OCI-LY7 (cell line): ENCODE results near the gene UNC5B. TPM values are rescaled to one million over a fixed set of nuclear protein-coding genes. Genes with fewer than 3 reads are reported as not detected.

Experiments used
- BruUV-seq: library from RNA; stranded (reverse); fragments of 400-500 nt; replicated peaks from 2 replicates; lab custom pipeline; 2021; lab: Mats Ljungman, UMichigan
- CTCF ChIA-PET: fragments of 300-600 bp; sonication (Branson Sonifier 250); formaldehyde crosslinking; loops from one replicate; lab custom pipeline; 2022; ENCODE audit warnings: antibody characterized with exemption; ENCODE audit not compliant: unreplicated experiment; lab: Charles Lee
- POLR2A ChIA-PET: fragments of 300-600 bp; sonication (Branson Sonifier 250); formaldehyde crosslinking; loops from one replicate; lab custom pipeline; 2022; ENCODE audit warnings: antibody characterized with exemption; lab: Charles Lee
- DNase-seq: peaks from one replicate; pipeline ENCODE4 v3.0.0-alpha.2; 2015; ENCODE audit warnings: low spot score
- H2AFZ ChIP-seq: fragments of 200-600 bp; sonication (generic), shearing (Covaris generic); 2 replicates; pipeline ENCODE4 v1.6.1; 2014; ENCODE audit warnings: mild to moderate bottlenecking, antibody characterized with exemption, low read length, moderate library complexity
- H3K27ac ChIP-seq: fragments of 200-600 bp; sonication (generic); 2 replicates; pipeline ENCODE4 v1.5.1; 2014; ENCODE audit warnings: mixed run types, low read depth, mild to moderate bottlenecking, moderate library complexity, low read length, inconsistent platforms; ENCODE audit not compliant: poor library complexity, severe bottlenecking
- H3K36me3 ChIP-seq: fragments of 200-600 bp; sonication (generic); 2 replicates; pipeline ENCODE4 v1.6.1; 2014; ENCODE audit warnings: mild to moderate bottlenecking, antibody characterized with exemption, low read length, moderate library complexity, mixed read lengths; ENCODE audit not compliant: insufficient read depth
- H3K4me1 ChIP-seq: fragments of 200-600 bp; sonication (generic); 2 replicates; pipeline ENCODE4 v1.5.1; 2014; ENCODE audit warnings: mild to moderate bottlenecking, low read length; ENCODE audit not compliant: insufficient read depth, poor library complexity, severe bottlenecking
- H3K4me2 ChIP-seq: fragments of 200-600 bp; sonication (generic); 2 replicates; pipeline ENCODE4 v1.6.1; 2014; ENCODE audit warnings: mild to moderate bottlenecking, low read length
- H3K4me3 ChIP-seq: fragments of 200-600 bp; sonication (generic); 2 replicates; pipeline ENCODE4 v1.5.1; 2014; ENCODE audit warnings: mild to moderate bottlenecking, low read depth, low read length; ENCODE audit not compliant: poor library complexity, severe bottlenecking
- H3K79me2 ChIP-seq: fragments of 200-600 bp; sonication (generic); 2 replicates; pipeline ENCODE4 v1.6.1; 2016; ENCODE audit warnings: low read depth, mild to moderate bottlenecking, low read length, moderate library complexity, mixed read lengths; ENCODE audit not compliant: insufficient read depth
- H3K9me2 ChIP-seq: fragments of 200-600 bp; sonication (generic); 2 replicates; pipeline ENCODE4 v1.6.1; 2016; ENCODE audit warnings: mild to moderate bottlenecking, low read length, mixed read lengths; ENCODE audit not compliant: insufficient read depth
- H3K9me3 ChIP-seq: fragments of 200-600 bp; sonication (generic); 2 replicates; pipeline ENCODE4 v1.6.1; 2014; ENCODE audit warnings: mild to moderate bottlenecking, mixed run types, low read length, mixed read lengths
- H4K20me1 ChIP-seq: fragments of 200-600 bp; sonication (generic); 2 replicates; pipeline ENCODE4 v1.6.1; 2014; ENCODE audit warnings: mild to moderate bottlenecking, antibody characterized with exemption, low read length, moderate library complexity, mixed read lengths; ENCODE audit not compliant: insufficient read depth
- CTCF ChIP-seq: fragments of 200-600 bp; sonication (generic); conservative IDR thresholded peaks from 2 replicates; pipeline ENCODE4 v1.5.1; 2014; ENCODE audit warnings: mild to moderate bottlenecking, antibody characterized with exemption, low read length, moderate library complexity, mixed read lengths
- EZH2phosphoT487 ChIP-seq: fragments of 200-600 bp; sonication (generic); IDR thresholded peaks from 2 replicates; pipeline ENCODE4 v1.6.1; 2018; ENCODE audit warnings: low read depth, borderline replicate concordance, mild to moderate bottlenecking, mixed run types, antibody characterized with exemption, low read length, moderate library complexity, mixed read lengths
- intact Hi-C: fragments of 100-400 bp; cut with micrococcal nuclease; formaldehyde crosslinking; loops from one replicate; pipeline ENCODE4 v1.10.0; 2022; ENCODE audit not compliant: unreplicated experiment
- total RNA-seq, 2 experiments: library from RNA; depleted of rRNA in 1 of 2; stranded (reverse); fragments of >200 nt in 1 of 2; shearing (Covaris generic) in 1 of 2; gene quantifications; 2 replicates each; pipeline ENCODE4 v1.2.3, GENCODE V29; 2014 to 2022

The UNC5B gene
- total RNA-seq, 2 experiments from 2014 or later: not detected

GRCh38 chr10:71265618-71266146 lies 53.3 kb downstream of the UNC5B start:
- ChIA-PET POLR2A (interaction anchor here (1.2 kb wide), 1 partner anchor 17 kb away, joined by 3 read pairs; no protein-coding TSS in a partner anchor), CTCF (interaction anchor here (2.1 kb wide), 1 partner anchor 21 kb away, joined by 4 read pairs; no protein-coding TSS in a partner anchor)
- no peaks in the 10 kb centered on the region for H3K79me2 ChIP-seq
- H3K4me2 ChIP-seq: no peak overlapping the region
- H4K20me1 ChIP-seq: no peaks in the 10 kb centered on the region
- DNase-seq: no peak
- no peak overlapping the region for H3K27ac ChIP-seq
- no peak overlapping the region for H3K4me3 ChIP-seq
- H3K36me3 ChIP-seq: no peaks in the 10 kb centered on the region
- no peaks in the 10 kb centered on the region for H3K9me3 ChIP-seq
- H2AFZ ChIP-seq: no peak overlapping the region
- intact Hi-C loops: no loop called here
- H3K9me2 ChIP-seq: no peaks in the 10 kb centered on the region
- TF ChIP-seq CTCF (no peak), EZH2phosphoT487 (no peak)
- H3K4me1 ChIP-seq: no peaks in the 10 kb centered on the region
- no TSS peak for BruUV-seq

GRCh38 chr10:71266147-71266917 lies 54.0 kb downstream of the UNC5B start:
- Histone ChIP-seq H3K27ac (no peak overlapping the region), H2AFZ (no peak overlapping the region), H3K4me3 (no peak overlapping the region), H3K9me3 (no peaks in the 10 kb centered on the region), H3K9me2 (no peaks in the 10 kb centered on the region), H3K4me1 (no peaks in the 10 kb centered on the region), H4K20me1 (no peaks in the 10 kb centered on the region), H3K4me2 (no peak overlapping the region), H3K79me2 (no peaks in the 10 kb centered on the region), H3K36me3 (no peaks in the 10 kb centered on the region)
- intact Hi-C loops: no loop called here
- ChIA-PET POLR2A (interaction anchor here (1.2 kb wide), 1 partner anchor 17 kb away, joined by 3 read pairs; no protein-coding TSS in a partner anchor), CTCF (interaction anchor here (2.1 kb wide), 1 partner anchor 21 kb away, joined by 4 read pairs; no protein-coding TSS in a partner anchor)
- no TSS peak for BruUV-seq
- no peak for DNase-seq
- TF ChIP-seq CTCF: no peak
- no peak for TF ChIP-seq EZH2phosphoT487
